ENCODE data around the gene ACOT12.

The ACOT12 gene

GRCh38 chr5:81393783-81394718, at the start of gene ACOT12:
TSS of gene ACOT12 (minus strand) at chr5:81394134. CDS start at chr5:81394114, 20 bp downstream.
- TF ChIP-seq, protein P1, sequence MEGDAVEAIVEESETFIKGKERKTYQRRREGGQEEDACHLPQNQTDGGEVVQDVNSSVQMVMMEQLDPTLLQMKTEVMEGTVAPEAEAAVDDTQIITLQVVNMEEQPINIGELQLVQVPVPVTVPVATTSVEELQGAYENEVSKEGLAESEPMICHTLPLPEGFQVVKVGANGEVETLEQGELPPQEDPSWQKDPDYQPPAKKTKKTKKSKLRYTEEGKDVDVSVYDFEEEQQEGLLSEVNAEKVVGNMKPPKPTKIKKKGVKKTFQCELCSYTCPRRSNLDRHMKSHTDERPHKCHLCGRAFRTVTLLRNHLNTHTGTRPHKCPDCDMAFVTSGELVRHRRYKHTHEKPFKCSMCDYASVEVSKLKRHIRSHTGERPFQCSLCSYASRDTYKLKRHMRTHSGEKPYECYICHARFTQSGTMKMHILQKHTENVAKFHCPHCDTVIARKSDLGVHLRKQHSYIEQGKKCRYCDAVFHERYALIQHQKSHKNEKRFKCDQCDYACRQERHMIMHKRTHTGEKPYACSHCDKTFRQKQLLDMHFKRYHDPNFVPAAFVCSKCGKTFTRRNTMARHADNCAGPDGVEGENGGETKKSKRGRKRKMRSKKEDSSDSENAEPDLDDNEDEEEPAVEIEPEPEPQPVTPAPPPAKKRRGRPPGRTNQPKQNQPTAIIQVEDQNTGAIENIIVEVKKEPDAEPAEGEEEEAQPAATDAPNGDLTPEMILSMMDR (IDR thresholded peaks at IDR 0.05), result no peak

- TF ChIP-seq, protein P1 (IDR thresholded peaks at IDR 0.05), result no peak
Measured at GRCh38 chr5:81435023-81435422, 41.1 kb upstream of the ACOT12 start.

DNA sequence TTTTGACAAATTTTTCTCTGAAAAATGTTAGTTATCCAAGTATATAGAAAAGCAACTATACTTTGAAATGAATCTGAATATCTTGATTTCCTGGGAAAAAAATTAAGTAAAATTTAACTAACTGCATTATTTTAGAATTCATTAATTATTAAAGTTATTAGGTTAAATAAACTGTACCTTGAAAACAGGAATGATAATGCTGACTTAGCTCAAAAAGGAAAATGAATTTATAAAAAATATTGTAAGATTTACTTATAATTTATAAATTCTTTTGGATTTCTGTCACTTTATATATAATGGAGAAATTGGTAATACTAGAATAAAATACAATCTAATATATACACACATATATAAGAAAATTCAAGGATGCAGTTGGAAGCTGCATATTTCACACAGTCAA, 36.1 kb upstream of the ACOT12 start:
- TF ChIP-seq, protein P1 (IDR thresholded peaks at IDR 0.05), result no peak

DNA sequence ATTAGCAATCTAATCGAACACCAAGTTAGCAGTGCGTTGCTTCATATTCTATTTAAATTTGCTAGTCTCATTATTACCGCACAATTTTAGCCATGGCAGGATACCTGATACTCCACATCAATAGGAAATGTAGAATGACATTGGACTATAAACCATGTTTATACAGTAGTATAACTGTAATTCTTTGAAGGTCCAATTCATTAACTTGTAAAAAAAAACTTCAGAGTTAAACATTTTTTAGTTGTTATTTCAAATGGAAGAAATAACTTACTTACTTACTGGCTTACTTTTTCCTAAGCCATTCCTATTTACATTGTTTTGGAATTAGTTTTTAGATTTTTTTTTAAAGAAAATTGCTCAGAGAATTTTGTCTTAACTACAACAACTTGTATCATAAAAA, 35.4 kb upstream of the ACOT12 start:
- TF ChIP-seq, protein P1 (IDR thresholded peaks at IDR 0.05), result no peak

GRCh38 chr5:81428861-81429260, 34.9 kb upstream of the ACOT12 start:
- TF ChIP-seq, protein P1 (IDR thresholded peaks at IDR 0.05), result no peak

DNA sequence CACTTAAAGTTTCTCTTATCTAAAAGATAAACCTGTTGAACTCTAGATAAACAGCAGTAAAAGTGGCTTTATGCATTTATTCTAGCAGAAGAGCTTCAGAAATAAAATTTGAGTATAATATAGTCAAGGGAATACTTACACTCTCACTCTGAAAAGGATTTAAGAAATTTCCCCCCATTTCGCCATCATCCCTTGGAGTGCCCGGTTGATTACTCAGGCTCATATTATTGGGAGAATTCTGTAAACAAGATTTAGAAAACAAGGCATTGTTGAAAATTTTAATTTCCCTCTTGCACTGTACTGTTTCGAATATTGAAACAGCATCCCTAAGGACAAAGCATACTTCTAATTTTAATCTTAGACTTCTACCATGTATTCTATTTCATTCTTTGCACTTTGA, 34.5 kb upstream of the ACOT12 start:
- TF ChIP-seq, protein P1 (IDR thresholded peaks at IDR 0.05), result no peak

DNA sequence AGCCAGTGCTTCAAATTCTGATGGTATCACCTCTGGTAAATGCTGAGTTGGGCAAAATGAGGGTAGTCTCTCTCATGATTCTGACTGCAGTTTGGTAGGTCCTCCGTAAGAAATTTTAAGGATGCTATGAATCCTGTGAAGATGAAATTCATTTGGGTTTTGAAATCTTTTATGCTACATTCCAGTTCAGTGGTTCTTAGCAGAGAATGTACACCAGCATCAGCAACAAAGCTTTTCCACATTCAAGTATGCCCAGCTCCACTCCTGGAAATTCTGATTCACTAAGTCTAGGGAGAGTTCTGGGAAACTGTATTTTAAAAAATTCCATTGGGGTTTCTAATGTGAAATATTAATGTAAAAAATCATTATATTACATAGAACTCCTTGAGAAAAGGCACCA, 33.6 kb upstream of the ACOT12 start:
- TF ChIP-seq, protein P1 (IDR thresholded peaks at IDR 0.05), result no peak
